HG03432 (cell line): ENCODE measurements around the gene GOLGA3.
"Not testable (repeated sequence)": the region's sequence is repeated elsewhere in the genome, so short reads cannot be mapped to it uniquely, and the experiment has no call there.

Experiments used
- ATAC-seq: cut with Tn5 transposase; IDR thresholded peaks from one replicate; pipeline ENCODE4 v1.9.1; 2021; ENCODE audit warnings: mild to moderate bottlenecking, moderate library complexity; ENCODE audit not compliant: unreplicated experiment

GOLGA3 gene

GRCh38 chr12:132828706-132829534 lies at the start of gene GOLGA3:
Gene GOLGA3 (minus strand): TSS chr12:132828869. CDS start chr12:132822128, 6,741 bp downstream.
- peak; percentile 88 for ATAC-seq

- ATAC-seq: not testable (repeated sequence)
These were observed 46.0 kb upstream of the GOLGA3 start for GRCh38 chr12:132874620-132875019.

GRCh38 chr12:132874175-132874574 lies 45.5 kb upstream of the GOLGA3 start:
- no peak for ATAC-seq

DNA sequence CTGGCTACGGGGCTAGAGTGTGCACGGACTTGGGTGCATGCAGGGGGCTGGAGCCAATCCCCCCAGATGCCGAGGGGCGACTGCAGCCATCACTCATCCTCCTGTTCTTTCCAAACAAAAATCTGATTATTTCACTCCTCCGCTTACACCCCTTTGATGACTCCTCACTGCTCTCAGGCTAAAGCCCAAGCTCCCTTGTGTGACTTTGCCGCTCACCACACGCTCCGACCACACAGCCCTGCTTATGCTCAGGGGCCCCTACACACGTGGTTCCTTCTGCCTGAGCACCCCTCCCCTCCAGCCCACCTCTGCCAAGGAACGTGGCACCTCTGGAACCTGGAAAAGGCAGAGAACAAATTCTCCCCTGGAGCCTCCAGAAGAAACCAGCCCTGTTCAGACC lies 45.1 kb upstream of the GOLGA3 start:
- ATAC-seq: no peak

DNA sequence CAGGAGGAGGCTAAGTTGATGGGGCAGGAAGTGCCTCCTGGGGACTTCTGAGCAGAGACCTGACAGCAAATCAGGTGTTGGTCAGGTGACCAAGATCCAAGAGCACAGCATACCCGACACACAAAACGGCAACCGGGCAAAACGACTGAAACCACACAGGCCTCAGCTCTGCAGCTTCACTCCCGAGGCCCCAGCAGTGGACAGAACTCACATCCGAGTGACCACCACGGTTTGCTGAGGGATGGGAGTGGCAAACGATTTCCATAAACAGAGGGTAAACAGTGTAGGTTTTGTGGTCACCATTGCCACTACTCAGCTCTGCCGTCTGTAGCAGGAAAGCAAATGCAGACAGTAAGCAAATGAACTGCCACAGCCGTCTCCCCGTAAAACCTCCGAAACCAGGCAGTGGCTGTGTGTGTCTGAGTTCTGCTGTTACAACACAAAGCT lies 44.3 kb upstream of the GOLGA3 start:
- ATAC-seq: no peak

- no peak for ATAC-seq
These were observed 43.6 kb upstream of the GOLGA3 start for GRCh38 chr12:132872073-132872855.

GRCh38 chr12:132869551-132869950 lies 40.9 kb upstream of the GOLGA3 start:
- ATAC-seq: no peak

DNA sequence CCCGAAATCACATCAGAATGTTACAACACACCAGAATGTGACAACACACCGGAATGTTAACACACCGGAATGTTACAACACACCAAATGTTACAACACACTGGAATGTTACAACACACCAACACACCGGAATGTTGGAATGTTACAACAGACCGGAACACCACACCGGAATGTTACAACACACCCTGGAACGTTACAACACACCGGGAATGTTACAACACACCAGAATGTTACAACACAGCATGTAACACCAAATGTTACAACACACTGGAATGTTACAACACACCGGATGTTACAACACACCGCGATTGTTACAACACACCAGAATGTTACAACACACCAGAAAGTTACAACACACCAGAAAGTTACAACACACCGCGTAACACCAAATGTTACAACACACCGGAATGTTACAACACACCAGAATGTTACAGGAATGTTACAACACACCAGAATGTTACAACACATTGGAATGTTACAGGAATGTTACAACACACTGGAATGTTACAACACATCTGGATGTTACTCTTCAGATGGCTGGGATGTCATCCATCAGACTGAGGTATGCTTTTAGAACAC lies 37.7 kb upstream of the GOLGA3 start:
- no peak for ATAC-seq

GRCh38 chr12:132861558-132861957 lies 32.9 kb upstream of the GOLGA3 start:
- no peak for ATAC-seq

- ATAC-seq: no peak
These were observed 30.1 kb upstream of the GOLGA3 start for GRCh38 chr12:132858718-132859266.

DNA sequence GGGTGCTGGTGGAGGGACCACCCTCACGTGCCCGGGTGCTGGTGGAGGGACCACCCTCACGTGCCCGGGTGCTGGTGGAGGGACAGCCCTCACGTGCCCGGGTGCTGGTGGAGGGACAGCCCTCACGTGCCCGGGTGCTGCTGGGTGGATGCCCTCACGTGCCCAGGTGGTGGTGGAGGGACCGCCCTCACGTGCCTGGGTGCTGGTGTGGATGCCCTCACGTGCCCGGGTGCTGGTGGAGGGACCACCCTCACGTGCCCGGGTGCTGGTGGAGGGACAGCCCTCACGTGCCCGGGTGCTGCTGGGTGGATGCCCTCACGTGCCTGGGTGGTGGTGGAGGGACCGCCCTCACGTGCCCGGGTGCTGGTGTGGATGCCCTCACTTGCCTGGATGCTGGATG lies 28.4 kb upstream of the GOLGA3 start:
- not testable (repeated sequence) for ATAC-seq

DNA sequence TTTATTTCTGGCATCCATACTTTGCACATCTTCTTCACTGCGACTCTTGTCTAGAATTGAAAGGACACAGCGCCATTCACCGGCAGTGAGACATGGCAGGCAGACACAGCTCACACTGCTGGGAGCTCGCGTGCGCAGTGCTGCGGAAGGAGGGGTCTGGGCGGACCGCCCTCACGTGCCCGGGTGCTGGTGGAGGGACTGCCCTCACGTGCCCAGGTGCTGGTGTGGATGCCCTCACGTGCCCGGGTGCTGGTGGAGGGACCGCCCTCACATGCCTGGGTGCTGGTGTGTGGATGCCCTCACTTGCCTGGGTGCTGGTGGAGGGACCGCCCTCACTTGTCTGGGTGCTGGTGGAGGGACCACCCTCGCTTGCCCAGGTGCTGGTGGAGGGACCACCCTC lies 27.9 kb upstream of the GOLGA3 start:
- ATAC-seq: no peak

DNA sequence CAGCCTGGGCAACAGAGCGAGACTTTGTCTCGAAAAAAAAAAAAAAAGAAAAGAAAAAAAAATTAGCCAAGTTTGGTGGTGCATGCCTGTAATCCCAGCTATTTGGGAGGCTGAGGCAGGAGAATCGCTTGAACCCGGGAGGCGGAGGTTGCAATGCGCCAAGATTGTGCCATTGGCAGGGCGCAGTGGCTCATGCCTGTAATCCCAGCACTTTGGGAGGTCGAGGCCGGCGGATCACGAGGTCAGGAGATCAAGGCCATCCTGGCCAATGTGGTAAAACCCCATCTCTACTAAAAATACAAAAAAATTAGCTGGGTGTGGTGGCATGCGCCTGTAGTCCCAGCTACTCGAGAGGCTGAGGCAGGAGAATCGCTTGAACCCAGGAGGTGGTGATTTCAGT lies 26.5 kb upstream of the GOLGA3 start:
- not testable (repeated sequence) for ATAC-seq

DNA sequence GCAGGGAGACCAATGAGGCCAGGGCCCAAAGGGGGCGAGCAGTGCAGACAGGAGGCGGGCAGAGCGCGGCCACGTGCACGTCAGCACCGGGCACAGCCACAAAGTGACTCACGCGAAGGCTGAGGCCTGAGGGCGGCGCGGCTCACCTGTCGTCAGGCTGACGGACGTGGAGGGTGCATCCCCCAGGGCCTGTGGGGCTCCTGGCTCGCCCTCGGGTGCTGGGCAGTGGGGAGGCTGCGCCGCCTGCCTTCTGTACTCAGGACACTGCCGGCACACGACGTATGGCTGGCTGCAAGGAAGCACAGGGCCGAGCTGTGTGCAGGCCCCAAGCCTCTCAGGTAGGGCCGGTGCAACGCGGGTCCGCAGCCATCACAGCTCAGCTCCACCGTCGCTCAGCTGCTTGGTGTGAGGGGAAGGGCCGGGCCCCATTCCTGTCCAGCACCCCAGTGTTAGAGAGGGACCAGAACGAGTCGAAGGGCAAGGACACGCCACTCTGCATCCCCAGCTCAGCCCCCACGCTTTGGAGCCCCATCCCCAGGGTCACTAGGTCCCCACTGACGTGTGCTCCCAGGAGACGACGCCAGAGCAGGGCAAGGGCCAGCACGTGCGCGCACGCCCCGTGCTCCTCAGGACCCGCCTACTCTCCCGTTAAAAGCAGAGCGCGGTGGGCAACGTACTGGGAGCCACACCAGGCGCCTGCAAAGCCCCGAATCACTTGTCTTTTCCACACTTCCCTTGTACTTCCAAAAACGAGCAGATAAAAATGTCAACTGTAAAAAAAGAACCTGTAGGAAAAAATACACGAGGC lies 24.8 kb upstream of the GOLGA3 start:
- ATAC-seq: no peak

DNA sequence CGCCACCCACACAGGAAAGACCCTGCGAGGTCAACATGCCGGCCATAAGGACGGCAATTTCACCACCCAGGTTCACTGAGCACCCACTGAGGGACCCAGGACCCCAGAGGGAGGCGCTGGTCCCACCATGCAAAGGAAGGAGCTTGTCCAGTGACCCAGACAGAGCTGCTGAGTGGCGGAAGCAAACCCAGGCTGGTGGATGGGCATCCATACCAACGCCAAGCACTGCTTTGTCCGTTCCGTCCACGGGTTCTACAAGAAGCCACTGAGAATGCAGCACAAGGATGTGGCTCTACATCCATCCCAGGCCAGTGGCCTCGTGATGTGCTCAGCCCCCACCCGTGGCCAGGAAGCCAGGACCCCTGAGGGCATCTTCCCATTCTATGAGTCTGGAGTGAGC lies 23.8 kb upstream of the GOLGA3 start:
- ATAC-seq: no peak

DNA sequence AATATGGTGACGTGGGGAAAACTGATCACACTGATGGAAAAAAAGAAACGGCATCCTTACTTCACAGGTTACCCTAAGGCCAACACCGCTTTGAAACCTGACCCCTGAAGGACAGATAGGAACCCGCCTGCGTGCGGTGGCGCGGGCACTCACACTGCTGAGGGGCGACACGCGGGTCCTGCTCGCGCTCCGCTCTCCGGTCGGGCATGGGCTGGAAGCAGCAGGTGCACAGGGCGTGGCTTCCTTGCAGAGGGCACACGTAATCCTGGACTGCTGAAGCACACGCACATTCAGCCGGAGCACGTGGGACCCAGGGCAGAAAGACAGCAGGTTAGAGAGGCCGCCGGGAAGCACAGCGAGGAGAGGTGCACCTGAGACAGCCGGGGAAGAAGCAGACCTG lies 22.8 kb upstream of the GOLGA3 start:
- ATAC-seq: no peak

DNA sequence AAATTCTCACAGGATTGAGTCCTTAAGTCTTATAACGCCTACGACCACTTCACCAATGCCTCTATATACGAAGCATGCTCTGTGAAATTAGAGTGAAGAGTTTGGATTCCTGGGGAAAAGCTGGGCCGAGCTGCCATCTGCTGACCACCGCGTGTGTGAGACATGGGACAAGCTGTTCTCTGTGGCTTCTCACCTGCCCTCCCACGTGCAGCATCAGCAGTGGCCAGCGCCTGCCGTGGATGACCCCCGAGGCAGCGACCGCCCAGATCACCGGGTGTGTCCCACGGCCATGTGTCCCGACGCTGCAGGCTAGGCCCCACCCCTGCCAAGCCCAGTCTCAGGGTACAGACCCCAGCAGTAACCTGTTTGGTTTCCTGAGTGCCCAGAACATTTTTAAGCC lies 21.6 kb upstream of the GOLGA3 start:
- no peak for ATAC-seq

GRCh38 chr12:132848521-132848920 lies 19.9 kb upstream of the GOLGA3 start:
- no peak for ATAC-seq

- ATAC-seq: no peak
These were observed 19.0 kb upstream of the GOLGA3 start for GRCh38 chr12:132847363-132848356.
